Measurements from ENCODE around the gene PNPO.

The PNPO gene

DNA sequence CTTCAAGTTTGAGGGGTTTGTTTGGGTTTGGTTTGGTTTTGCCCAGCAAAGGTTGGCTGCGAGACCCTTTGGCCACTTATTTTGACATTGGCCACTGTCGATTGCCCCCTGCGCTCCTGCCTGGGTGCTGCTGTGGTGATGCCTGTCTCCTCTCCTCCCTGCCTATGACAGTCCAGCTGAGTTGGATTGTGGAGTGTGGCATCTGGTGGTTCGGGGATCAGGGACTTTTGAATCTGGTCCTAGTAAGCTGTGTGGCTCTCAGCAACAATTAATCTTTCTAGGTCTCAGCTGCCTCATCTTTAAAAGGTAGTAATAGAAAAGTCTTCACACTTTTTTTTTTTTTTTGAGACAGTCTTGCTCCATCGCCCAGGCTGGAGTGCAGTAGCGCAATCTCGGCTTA is 56.7 kb downstream of the PNPO start:
- Histone ChIP-seq H3K27ac (peak overlapping the region in 1 of 2 donors; percentile 48), H3K4me3 (no peak overlapping the region)
- DNase-seq (ENCODE audit: low spot score) = no peak
- TF ChIP-seq, protein P1, sequence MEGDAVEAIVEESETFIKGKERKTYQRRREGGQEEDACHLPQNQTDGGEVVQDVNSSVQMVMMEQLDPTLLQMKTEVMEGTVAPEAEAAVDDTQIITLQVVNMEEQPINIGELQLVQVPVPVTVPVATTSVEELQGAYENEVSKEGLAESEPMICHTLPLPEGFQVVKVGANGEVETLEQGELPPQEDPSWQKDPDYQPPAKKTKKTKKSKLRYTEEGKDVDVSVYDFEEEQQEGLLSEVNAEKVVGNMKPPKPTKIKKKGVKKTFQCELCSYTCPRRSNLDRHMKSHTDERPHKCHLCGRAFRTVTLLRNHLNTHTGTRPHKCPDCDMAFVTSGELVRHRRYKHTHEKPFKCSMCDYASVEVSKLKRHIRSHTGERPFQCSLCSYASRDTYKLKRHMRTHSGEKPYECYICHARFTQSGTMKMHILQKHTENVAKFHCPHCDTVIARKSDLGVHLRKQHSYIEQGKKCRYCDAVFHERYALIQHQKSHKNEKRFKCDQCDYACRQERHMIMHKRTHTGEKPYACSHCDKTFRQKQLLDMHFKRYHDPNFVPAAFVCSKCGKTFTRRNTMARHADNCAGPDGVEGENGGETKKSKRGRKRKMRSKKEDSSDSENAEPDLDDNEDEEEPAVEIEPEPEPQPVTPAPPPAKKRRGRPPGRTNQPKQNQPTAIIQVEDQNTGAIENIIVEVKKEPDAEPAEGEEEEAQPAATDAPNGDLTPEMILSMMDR (IDR thresholded peaks at IDR 0.05) = no peak
